ENCODE data around the gene TTC13.

GRCh38 chr1:230915078-230915477 lies 63.6 kb downstream of the TTC13 start:
- TF ChIP-seq CTCF (IDR thresholded peaks at IDR 0.05) (no peak), POLR2A (IDR thresholded peaks at IDR 0.05) (no peak)

Data from Peyer's patch (tissue), 4 donors.